Ishikawa (cell line): ENCODE data around the gene MFAP3L.

Experiments used
- CEBPB ChIP-seq: IDR thresholded peaks from 2 replicates; pipeline ENCODE4 v1.6.1; 2012
- CREB1 ChIP-seq: IDR thresholded peaks from 2 replicates; pipeline ENCODE4 v1.6.1; 2012; ENCODE audit warnings: low read depth
- EGR1 ChIP-seq: IDR thresholded peaks from 2 replicates; pipeline ENCODE4 v1.6.1; 2012
- EP300 ChIP-seq: IDR thresholded peaks from 2 replicates; pipeline ENCODE4 v1.6.1; 2012; ENCODE audit warnings: borderline replicate concordance
- RAD21 ChIP-seq: IDR thresholded peaks from 2 replicates; pipeline ENCODE4 v1.6.1; 2012; ENCODE audit warnings: low read depth
- REST ChIP-seq: IDR thresholded peaks from 2 replicates; pipeline ENCODE4 v1.6.1; 2012; ENCODE audit warnings: low read depth, mild to moderate bottlenecking
- TAF1 ChIP-seq: IDR thresholded peaks from 2 replicates; pipeline ENCODE4 v1.6.1; 2012; ENCODE audit warnings: low read depth, mild to moderate bottlenecking
- TCF12 ChIP-seq: IDR thresholded peaks from 2 replicates; pipeline ENCODE4 v1.6.1; 2012; ENCODE audit warnings: low read depth
- TEAD4 ChIP-seq: IDR thresholded peaks from 2 replicates; pipeline ENCODE4 v1.6.1; 2012
- USF1 ChIP-seq: IDR thresholded peaks from 2 replicates; pipeline ENCODE4 v1.6.1; 2012
- YY1 ChIP-seq: IDR thresholded peaks from 2 replicates; pipeline ENCODE4 v1.6.1; 2012; ENCODE audit warnings: low read depth
- ZBTB7A ChIP-seq: IDR thresholded peaks from 2 replicates; pipeline ENCODE4 v1.6.1; 2012; ENCODE audit warnings: low read depth
- TF ChIP-seq, protein P1 (sequence below): IDR thresholded peaks from 2 replicates; pipeline ENCODE4 v1.6.1; 2012

DNA sequence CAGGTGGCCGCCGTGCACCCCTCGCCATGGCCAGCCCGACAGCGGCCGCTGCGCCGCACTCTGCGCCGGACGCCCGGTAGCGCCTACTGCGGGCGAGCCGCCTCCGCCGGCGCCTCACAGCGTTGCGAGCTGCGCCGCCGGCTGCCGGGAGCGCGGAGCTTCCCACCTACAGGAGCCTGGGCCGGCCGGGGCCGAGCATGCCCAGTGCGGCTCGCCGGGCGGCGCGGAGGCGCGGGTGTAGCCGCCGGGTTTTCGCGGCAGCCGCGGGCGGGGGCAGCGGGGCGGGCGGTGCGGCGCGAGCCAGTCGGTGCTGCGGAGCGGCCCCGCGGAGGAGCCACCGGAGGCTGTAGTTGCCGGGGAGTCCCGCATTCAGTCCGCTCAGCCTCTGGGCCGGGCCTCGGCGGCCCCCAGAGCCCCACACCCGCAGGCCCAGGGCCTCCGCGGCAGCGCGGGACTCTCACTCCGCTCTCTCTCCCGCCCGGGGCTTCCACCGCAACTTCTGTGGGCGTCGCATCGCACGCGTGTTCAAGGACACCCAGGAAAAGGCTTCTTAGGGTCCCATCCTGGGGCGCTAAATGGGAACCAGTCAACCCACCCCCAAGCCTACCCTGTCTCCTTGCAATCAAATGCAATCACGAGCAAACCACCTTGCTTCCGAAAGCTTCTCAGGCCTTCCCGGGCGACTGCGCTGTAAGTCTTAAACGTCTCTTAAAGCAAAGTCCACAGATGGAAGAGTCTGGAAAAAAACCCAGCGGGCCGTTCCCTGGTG lies at the start of gene MFAP3L:
- TF ChIP-seq REST (no peak), TEAD4 (no peak), USF1 (0 out of 2 replicates have a peak, but pooled peaks have one; percentile 4), EGR1 (0 out of 2 replicates have a peak, but pooled peaks have one; percentile 6), TAF1 (peak; percentile 67), RAD21 (0 out of 2 replicates have a peak, but pooled peaks have one; percentile 21), CREB1 (no peak), CEBPB (no peak; the same call in 1 of the 2 replicates), ZBTB7A (no peak), YY1 (peak; percentile 13; the same call in 1 of the 2 replicates), EP300 (no peak; the same call in 1 of the 2 replicates), TCF12 (0 out of 2 replicates have a peak, but pooled peaks have one; percentile 39)
- TF ChIP-seq, protein P1, sequence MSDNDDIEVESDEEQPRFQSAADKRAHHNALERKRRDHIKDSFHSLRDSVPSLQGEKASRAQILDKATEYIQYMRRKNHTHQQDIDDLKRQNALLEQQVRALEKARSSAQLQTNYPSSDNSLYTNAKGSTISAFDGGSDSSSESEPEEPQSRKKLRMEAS: peak; percentile 62
